HEK293 (cell line): ENCODE measurements around the gene MADD.
A peak's percentile ranks its signal among the peaks of the same experiment; 100 is the strongest.

ENCODE experiments used
- CTCF ChIA-PET: fragments of 350-600 bp; formaldehyde crosslinking; extraction: SDS; loops from one replicate; lab custom pipeline; 2021; ENCODE audit warnings: antibody characterized with exemption; lab: Yijun Ruan, JAX
- POLR2A ChIA-PET: fragments of 300-600 bp; formaldehyde crosslinking; extraction: SDS; loops from one replicate; lab custom pipeline; 2020; ENCODE audit warnings: antibody characterized with exemption, inconsistent platforms; lab: Yijun Ruan, JAX
- H3K27ac ChIP-seq: fragments of 200-500 bp; sonication (Bioruptor generic); 2 replicates; pipeline ENCODE4 v1.5.1; 2014; ENCODE audit warnings: low read depth, low read length, control low read depth, inconsistent platforms; ENCODE audit errors: extremely low read depth
- H3K36me3 ChIP-seq, 2 experiments: fragments of 200-500 bp in 1 of 2; sonication (Bioruptor generic) in 1 of 2; 1 replicate in 1 of 2; 2 replicates in 1 of 2; pipeline ENCODE4 v1.5.1; 2014 to 2017; ENCODE audit warnings: inconsistent platforms in 2 of 2, low read length in 2 of 2; ENCODE audit not compliant: control insufficient read depth in 2 of 2, insufficient read depth in 1 of 2
- H3K4me1 ChIP-seq: fragments of 200-500 bp; sonication (Bioruptor generic); 2 replicates; pipeline ENCODE4 v1.5.1; 2014; ENCODE audit warnings: mild to moderate bottlenecking, low read length, inconsistent platforms; ENCODE audit not compliant: control insufficient read depth, insufficient read depth
- H3K4me3 ChIP-seq: 2 replicates; pipeline ENCODE4 v1.5.1; 2011; ENCODE audit warnings: low read depth, mild to moderate bottlenecking, control low read depth, low read length, moderate library complexity
- H3K9me3 ChIP-seq: fragments of 200-500 bp; sonication (Bioruptor generic); 2 replicates; pipeline ENCODE4 v1.5.1; 2014; ENCODE audit warnings: low read depth, low read length, inconsistent platforms; ENCODE audit not compliant: control insufficient read depth, insufficient read depth
- ATF2 ChIP-seq: fragments of 450-650 bp; formaldehyde crosslinking; IDR thresholded peaks from 2 replicates; pipeline ENCODE4 v1.5.1; 2016; ENCODE audit warnings: missing biosample characterization, missing genetic modification characterization, low read depth
- GLIS1 ChIP-seq: fragments of 450-650 bp; formaldehyde crosslinking; IDR thresholded peaks from 2 replicates; pipeline ENCODE4 v1.5.1; 2016; ENCODE audit warnings: missing biosample characterization, missing genetic modification characterization
- GLIS2 ChIP-seq: fragments of 450-650 bp; formaldehyde crosslinking; IDR thresholded peaks from 2 replicates; pipeline ENCODE4 v1.5.1; 2016; ENCODE audit warnings: missing biosample characterization, missing genetic modification characterization
- PATZ1 ChIP-seq: fragments of 450-650 bp; formaldehyde crosslinking; IDR thresholded peaks from 2 replicates; pipeline ENCODE4 v1.5.1; 2016; ENCODE audit warnings: missing biosample characterization, missing genetic modification characterization
- PRDM10 ChIP-seq: fragments of 450-650 bp; formaldehyde crosslinking; IDR thresholded peaks from 2 replicates; pipeline ENCODE4 v1.5.1; 2016; ENCODE audit warnings: missing biosample characterization, missing genetic modification characterization
- PRDM4 ChIP-seq: fragments of 450-650 bp; formaldehyde crosslinking; IDR thresholded peaks from 2 replicates; pipeline ENCODE4 v1.5.1; 2017; ENCODE audit warnings: missing biosample characterization, missing genetic modification characterization
- SCRT2 ChIP-seq: fragments of 450-650 bp; formaldehyde crosslinking; IDR thresholded peaks from 2 replicates; pipeline ENCODE4 v1.5.1; 2016; ENCODE audit warnings: missing biosample characterization, missing genetic modification characterization
- ZIC2 ChIP-seq: fragments of 450-650 bp; formaldehyde crosslinking; IDR thresholded peaks from 2 replicates; pipeline ENCODE4 v1.5.1; 2016; ENCODE audit warnings: missing biosample characterization, missing genetic modification characterization
- ZNF121 ChIP-seq: fragments of 450-650 bp; formaldehyde crosslinking; IDR thresholded peaks from 2 replicates; pipeline ENCODE4 v1.5.1; 2016; ENCODE audit warnings: missing biosample characterization, missing genetic modification characterization
- ZNF19 ChIP-seq: fragments of 450-650 bp; formaldehyde crosslinking; IDR thresholded peaks from 2 replicates; pipeline ENCODE4; 2016; ENCODE audit warnings: missing biosample characterization, missing genetic modification characterization, low read depth
- ZNF274 ChIP-seq, 2 experiments: fragments of 200-500 bp in 1 of 2; fragments of 450-650 bp in 1 of 2; sonication (Bioruptor generic) in 1 of 2; formaldehyde crosslinking in 1 of 2; IDR thresholded peaks; 2 replicates each; pipeline versions ENCODE4 v1.5.1 to v1.6.1; 2014 to 2016; ENCODE audit warnings: borderline replicate concordance in 1 of 2, inconsistent platforms in 1 of 2, low read length in 1 of 2, missing biosample characterization in 1 of 2, missing genetic modification characterization in 1 of 2
- ZNF335 ChIP-seq: fragments of 450-650 bp; formaldehyde crosslinking; conservative IDR thresholded peaks from 2 replicates; pipeline ENCODE4 v1.5.1; 2016; ENCODE audit warnings: missing biosample characterization, missing genetic modification characterization
- ZNF473 ChIP-seq: fragments of 450-650 bp; formaldehyde crosslinking; IDR thresholded peaks from 2 replicates; pipeline ENCODE4 v1.5.1; 2017; ENCODE audit warnings: missing biosample characterization, missing genetic modification characterization
- ZNF658 ChIP-seq: fragments of 450-650 bp; formaldehyde crosslinking; IDR thresholded peaks from 2 replicates; pipeline ENCODE4; 2016; ENCODE audit warnings: missing biosample characterization, missing genetic modification characterization
- ZNF76 ChIP-seq: fragments of 450-650 bp; formaldehyde crosslinking; IDR thresholded peaks from 2 replicates; pipeline ENCODE4; 2016; ENCODE audit warnings: low read depth, missing biosample characterization, missing genetic modification characterization, borderline replicate concordance
- ZNF843 ChIP-seq: fragments of 450-650 bp; formaldehyde crosslinking; IDR thresholded peaks from 2 replicates; pipeline ENCODE4 v1.5.1; 2016; ENCODE audit warnings: missing biosample characterization, missing genetic modification characterization

The MADD gene

GRCh38 chr11:47254386-47254785, 15.5 kb upstream of the MADD start (continued):
- no peak for TF ChIP-seq ZNF843 (tag by site-specific recombination)
- TF ChIP-seq, all 188 proteins: peak for 0

- Histone ChIP-seq H3K9me3 (no peaks in the 10 kb centered on the region), H3K4me1 (0 out of 2 replicates have a peak, but pooled peaks cover 4% of the 10 kb centered on the region), H3K27ac (no peak overlapping the region), H3K4me3 (no peak overlapping the region), H3K36me3 (peaks cover 0 to 5% of the 10 kb centered on the region in 2 experiments; a peak in 1 of 3 replicates)
- no peak for TF ChIP-seq ZNF473
- 0 out of 2 replicates have a peak, but pooled peaks have one; percentile 24 for TF ChIP-seq ZNF121
- ChIA-PET CTCF (interaction anchor here (1.4 kb wide), 1 partner anchor 11 kb away, joined by 4 read pairs; no protein-coding TSS in a partner anchor), POLR2A (interaction anchor here (1.7 kb wide), 1 partner anchor 8 kb away, joined by 9 read pairs; the partner anchor contains the start of gene ACP2)
Observed at GRCh38 chr11:47256374-47256773, 13.6 kb upstream of the MADD start.

GRCh38 chr11:47257177-47257516, 12.8 kb upstream of the MADD start:
- no peak overlapping the region for H3K4me3 ChIP-seq
- POLR2A ChIA-PET: interaction anchor here (1.4 to 1.7 kb wide), 3 partner anchors 8 to 41 kb away, joined by 3 to 9 read pairs (median 5); partner anchors contain the start of gene ACP2
- H3K36me3 ChIP-seq: peaks cover 0 to 9% of the 10 kb centered on the region in 2 experiments; a peak in 1 of 3 replicates
- CTCF ChIA-PET: interaction anchor here (0.8 to 4.7 kb wide), 6 partner anchors 9 to 197 kb away, joined by 3 to 40 read pairs (median 18); partner anchors contain the start of gene ACP2
- no peak overlapping the region for H3K27ac ChIP-seq
- 0 out of 2 replicates have a peak, but pooled peaks cover 4% of the 10 kb centered on the region for H3K4me1 ChIP-seq
- H3K9me3 ChIP-seq: no peaks in the 10 kb centered on the region
- TF ChIP-seq ZNF658 (tag by site-specific recombination) (no peak), ZNF335 (tag by site-specific recombination) (peak; percentile 84), GLIS1 (tag by site-specific recombination) (peak; percentile 15; the same call in 1 of the 2 replicates), ZNF19 (tag by site-specific recombination) (no peak), ZIC2 (tag by site-specific recombination) (peak; percentile 81; the same call in 1 of the 2 replicates), PRDM10 (tag by site-specific recombination) (peak; percentile 96)

GRCh38 chr11:47257517-47258316, 12.2 kb upstream of the MADD start, which contains the start of gene NR1H3:
NR1H3 (plus strand) TSS chr11:47257996; CDS start chr11:47259217, 1,221 bp downstream.
- ChIA-PET CTCF (interaction anchor here (0.5 to 4.7 kb wide), 23 partner anchors 10 to 904 kb away, joined by 3 to 40 read pairs (median 4); partner anchors contain the start of gene ACP2), POLR2A (interaction anchor here (1.3 to 2.4 kb wide), 5 partner anchors 9 to 41 kb away, joined by 3 to 12 read pairs (median 5); partner anchors contain the start of gene ACP2)
- H3K4me3 ChIP-seq: no peak within 1 kb of the TSS
- no peak within 1 kb of the TSS for H3K27ac ChIP-seq
- H3K4me1 ChIP-seq: 0 out of 2 replicates have a peak, but pooled peaks cover 4% of the 10 kb centered on the region
- peaks cover 0 to 9% of the 10 kb centered on the region in 2 experiments; a peak in 1 of 3 replicates for H3K36me3 ChIP-seq
- H3K9me3 ChIP-seq: no peaks in the 10 kb centered on the region
- TF ChIP-seq GLIS2 (tag by site-specific recombination): 0 out of 2 replicates have a peak, but pooled peaks have one; percentile 18
- no peak for TF ChIP-seq SCRT2 (tag by site-specific recombination)
- TF ChIP-seq ZNF76 (tag by site-specific recombination): peak; percentile 92
- peak; percentile 44 for TF ChIP-seq PATZ1 (tag by site-specific recombination)
- TF ChIP-seq PRDM4: no peak
- TF ChIP-seq ZNF274 (IDR thresholded peaks at IDR 0.05; ENCODE audit: low read length): no peak
- no peak for TF ChIP-seq ZNF274 (tag by site-specific recombination; IDR thresholded peaks at IDR 0.05; ENCODE audit: borderline replicate concordance)
- TF ChIP-seq ATF2 (tag by site-specific recombination): no peak
